Gastroesophageal sphincter (tissue), 4 donors: Measurements from ENCODE around the gene TOP2B. TPM values are rescaled to one million over a fixed set of nuclear protein-coding genes. Genes with fewer than 3 reads are reported as not detected.

Source experiments
- ATAC-seq: fragments of 150-250 bp; one replicate; pipeline ENCODE4 v1.9.1; 2016; ENCODE audit warnings: mild to moderate bottlenecking, moderate library complexity
- H3K27ac ChIP-seq, 4 donors: fragments of 200-600 bp; sonication (generic) in 3 of 4; 1 replicate in 3 of 4; 2 replicates in 1 of 4; pipeline ENCODE4 v1.5.1; 2016 to 2019
- H3K27me3 ChIP-seq: fragments of 200-600 bp; sonication (generic); one replicate; pipeline ENCODE4 v1.5.1; 2019
- H3K36me3 ChIP-seq, 2 donors: fragments of 200-600 bp; sonication (generic); one replicate each; pipeline ENCODE4 v1.5.1; 2019; ENCODE audit warnings: control low read depth in 1 of 2
- H3K4me1 ChIP-seq, 3 donors: fragments of 200-600 bp; sonication (generic); 1 replicate in 2 of 3; 2 replicates in 1 of 3; pipeline ENCODE4 v1.5.1; 2016 to 2019; ENCODE audit warnings: control low read depth in 2 of 3
- H3K4me3 ChIP-seq, 2 donors: fragments of 200-600 bp; sonication (generic); one replicate each; pipeline ENCODE4 v1.5.1; 2019; ENCODE audit warnings: mild to moderate bottlenecking in 1 of 2, moderate library complexity in 1 of 2
- H3K9me3 ChIP-seq, 3 donors: fragments of 200-600 bp; sonication (generic); one replicate each; pipeline ENCODE4 v1.5.1; 2017 to 2019; ENCODE audit warnings: control low read depth in 2 of 3
- EP300 ChIP-seq: sonication (generic); formaldehyde crosslinking; IDR thresholded peaks from one replicate; pipeline ENCODE4 v1.6.1; 2017; ENCODE audit warnings: antibody characterized with exemption, mild to moderate bottlenecking
- POLR2A ChIP-seq, 2 donors: fragments of 450-650 bp; IDR thresholded peaks; one replicate each; pipeline ENCODE4 v1.6.1; 2017; ENCODE audit warnings: antibody characterized with exemption in 2 of 2, mild to moderate bottlenecking in 2 of 2, moderate library complexity in 1 of 2
- POLR2AphosphoS5 ChIP-seq: sonication (generic); formaldehyde crosslinking; IDR thresholded peaks from one replicate; pipeline ENCODE4 v1.6.1; 2017; ENCODE audit warnings: antibody characterized with exemption
- WGBS, 2 donors: methylation state at CpG; one replicate each; pipeline ENCODE4 v1.1.5; 2018; ENCODE audit warnings: low coverage in 1 of 2; 5-methylcytosine and 5-hydroxymethylcytosine counted together
- total RNA-seq, 4 donors: library from RNA; depleted of rRNA; stranded (reverse); fragments of >200 nt; gene quantifications; one replicate each; pipeline ENCODE4 v1.1.0, GENCODE V29; 2016
- TF ChIP-seq, protein P1 (sequence below), 4 experiments: fragments of 200-600 bp in 2 of 4; fragments of 450-650 bp in 2 of 4; sonication (generic) in 1 of 4; IDR thresholded peaks; one replicate each; pipeline ENCODE4 v1.5.1; 2017 to 2019; ENCODE audit warnings: antibody characterized with exemption in 4 of 4, mild to moderate bottlenecking in 2 of 4, moderate library complexity in 2 of 4

Gene TOP2B
- total RNA-seq, 4 donors from 2014 or later: 109 to 149 (median 127) TPM

GRCh38 chr3:25594007-25594502 lies 70.7 kb downstream of the TOP2B start:
- H3K27ac ChIP-seq: peak overlapping the region; percentile 55 to 81 (median 72)
- H3K9me3 ChIP-seq: no peaks in the 10 kb centered on the region
- H3K4me1 ChIP-seq: peaks cover 12 to 81% (median 17%) of the 10 kb centered on the region in 3 donors
- peak; percentile 56 for ATAC-seq
- WGBS, 2 donors: 0 to 11% methylated on average over 1 of the region's 1 CpG
- peaks cover 4 to 36% of the 10 kb centered on the region in 2 donors for H3K36me3 ChIP-seq
- no peaks in the 10 kb centered on the region for H3K27me3 ChIP-seq
- H3K4me3 ChIP-seq: no peak overlapping the region
- TF ChIP-seq EP300: no peak
- TF ChIP-seq POLR2A (IDR thresholded peaks at IDR 0.05): no peak
- TF ChIP-seq POLR2AphosphoS5: peak; percentile 6
- TF ChIP-seq, protein P1, sequence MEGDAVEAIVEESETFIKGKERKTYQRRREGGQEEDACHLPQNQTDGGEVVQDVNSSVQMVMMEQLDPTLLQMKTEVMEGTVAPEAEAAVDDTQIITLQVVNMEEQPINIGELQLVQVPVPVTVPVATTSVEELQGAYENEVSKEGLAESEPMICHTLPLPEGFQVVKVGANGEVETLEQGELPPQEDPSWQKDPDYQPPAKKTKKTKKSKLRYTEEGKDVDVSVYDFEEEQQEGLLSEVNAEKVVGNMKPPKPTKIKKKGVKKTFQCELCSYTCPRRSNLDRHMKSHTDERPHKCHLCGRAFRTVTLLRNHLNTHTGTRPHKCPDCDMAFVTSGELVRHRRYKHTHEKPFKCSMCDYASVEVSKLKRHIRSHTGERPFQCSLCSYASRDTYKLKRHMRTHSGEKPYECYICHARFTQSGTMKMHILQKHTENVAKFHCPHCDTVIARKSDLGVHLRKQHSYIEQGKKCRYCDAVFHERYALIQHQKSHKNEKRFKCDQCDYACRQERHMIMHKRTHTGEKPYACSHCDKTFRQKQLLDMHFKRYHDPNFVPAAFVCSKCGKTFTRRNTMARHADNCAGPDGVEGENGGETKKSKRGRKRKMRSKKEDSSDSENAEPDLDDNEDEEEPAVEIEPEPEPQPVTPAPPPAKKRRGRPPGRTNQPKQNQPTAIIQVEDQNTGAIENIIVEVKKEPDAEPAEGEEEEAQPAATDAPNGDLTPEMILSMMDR (IDR thresholded peaks at IDR 0.05): peak; percentile 88 to 93 (median 91)

- ATAC-seq: no peak
- no peaks in the 10 kb centered on the region for H3K27me3 ChIP-seq
- H3K9me3 ChIP-seq: no peaks in the 10 kb centered on the region
- H3K27ac ChIP-seq: peak overlapping the region; percentile 68 to 81 (median 73)
- peaks cover 12 to 71% (median 17%) of the 10 kb centered on the region in 3 donors for H3K4me1 ChIP-seq
- H3K4me3 ChIP-seq: no peak overlapping the region
- TF ChIP-seq POLR2A (IDR thresholded peaks at IDR 0.05): no peak
- no peak for TF ChIP-seq EP300
- no peak for TF ChIP-seq POLR2AphosphoS5
- peaks cover 4 to 26% of the 10 kb centered on the region in 2 donors for H3K36me3 ChIP-seq
Observed at GRCh38 chr3:25593001-25593400, 71.7 kb downstream of the TOP2B start.

- no peaks in the 10 kb centered on the region for H3K27me3 ChIP-seq
- TF ChIP-seq, protein P1 (IDR thresholded peaks at IDR 0.05): peak in 2 of 4 experiments; percentile 6 to 34
- TF ChIP-seq POLR2AphosphoS5: peak; percentile 31
- TF ChIP-seq POLR2A (IDR thresholded peaks at IDR 0.05): no peak
- no peak for TF ChIP-seq EP300
- H3K4me1 ChIP-seq: peaks cover 12 to 67% (median 17%) of the 10 kb centered on the region in 3 donors
- WGBS, 2 donors: 27 to 43% methylated on average over 3 of the region's 3 CpGs
- H3K36me3 ChIP-seq: peaks cover 4 to 21% of the 10 kb centered on the region in 2 donors
- H3K4me3 ChIP-seq: no peak overlapping the region
- no peaks in the 10 kb centered on the region for H3K9me3 ChIP-seq
- H3K27ac ChIP-seq: peak overlapping the region; percentile 68 to 81 (median 73)
- peak; percentile 55 for ATAC-seq
Observed at GRCh38 chr3:25592510-25592968, 72.2 kb downstream of the TOP2B start.

DNA sequence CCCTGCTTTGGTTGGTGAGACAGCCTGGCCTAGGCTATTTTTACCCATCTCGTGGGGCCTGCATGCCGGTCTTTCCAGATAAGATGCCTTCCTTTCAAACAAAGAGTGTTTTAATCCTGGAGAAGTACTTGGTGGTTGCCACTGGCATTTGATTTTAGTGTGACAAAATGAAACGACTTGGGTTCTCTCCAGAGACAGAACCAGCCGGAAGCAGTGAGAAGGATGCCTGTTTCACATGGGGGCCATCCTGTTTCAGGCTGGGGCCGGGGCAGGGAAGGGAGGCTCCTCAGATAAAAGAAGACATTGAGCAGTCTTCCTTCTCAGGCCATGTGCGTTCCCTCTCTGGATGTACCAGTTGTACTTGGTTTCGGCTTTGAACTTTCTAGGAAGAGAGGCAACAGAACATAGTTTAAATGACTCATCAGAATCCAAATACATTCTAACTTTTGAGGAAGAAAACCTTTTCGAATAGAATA lies 74.9 kb downstream of the TOP2B start:
- Histone ChIP-seq H3K4me1 (peaks cover 12 to 54% (median 17%) of the 10 kb centered on the region in 3 donors), H3K9me3 (no peaks in the 10 kb centered on the region), H3K36me3 (peaks cover 0 to 7% of the 10 kb centered on the region in 2 donors), H3K27ac (peak overlapping the region in 2 of 4 donors; percentile 9 to 43), H3K27me3 (no peaks in the 10 kb centered on the region), H3K4me3 (no peak overlapping the region)
- TF ChIP-seq EP300 (no peak), POLR2AphosphoS5 (no peak), POLR2A (IDR thresholded peaks at IDR 0.05) (no peak)
- TF ChIP-seq, protein P1 (IDR thresholded peaks at IDR 0.05): no peak
- WGBS, 2 donors: 78 to 80% methylated on average over 4 to 5 of the region's 8 CpGs
- ATAC-seq: no peak

- H3K27me3 ChIP-seq: no peaks in the 10 kb centered on the region
- ATAC-seq: no peak
- H3K36me3 ChIP-seq: peaks cover 0 to 13% of the 10 kb centered on the region in 2 donors
- H3K9me3 ChIP-seq: no peaks in the 10 kb centered on the region
- no peak for TF ChIP-seq POLR2AphosphoS5
- TF ChIP-seq POLR2A (IDR thresholded peaks at IDR 0.05): no peak
- TF ChIP-seq, protein P1 (IDR thresholded peaks at IDR 0.05): no peak
- no peak for TF ChIP-seq EP300
- peaks cover 10 to 48% (median 17%) of the 10 kb centered on the region in 3 donors for H3K4me1 ChIP-seq
- no peak overlapping the region for H3K4me3 ChIP-seq
- peak overlapping the region in 3 of 4 donors; percentile 9 to 43 (median 30) for H3K27ac ChIP-seq
- WGBS, 2 donors: 80 to 89% methylated on average over 2 to 4 of the region's 4 CpGs
Observed at GRCh38 chr3:25589104-25589782, 75.5 kb downstream of the TOP2B start.
